ENCODE data around the gene MAD2L2. TPM values are rescaled to one million over a fixed set of nuclear protein-coding genes. Genes with fewer than 3 reads are reported as not detected.

Gene MAD2L2
- total RNA-seq, 6 donors from 2014 or later, result 20.3 to 38.8 (median 28.0) TPM

DNA sequence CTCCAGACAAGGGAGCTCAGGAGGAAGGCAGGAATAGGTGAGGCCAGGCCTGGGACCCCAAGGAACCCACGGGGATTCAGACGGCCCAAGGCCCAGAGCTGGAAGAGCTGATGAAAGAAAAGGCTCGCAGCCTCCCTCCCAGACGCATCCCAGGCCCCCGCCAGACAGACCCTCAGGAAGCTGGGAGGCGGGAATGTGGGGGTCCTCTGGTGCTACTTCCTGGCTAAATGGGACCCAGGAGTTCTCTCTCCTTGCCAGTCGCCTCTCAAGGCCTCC, 27.1 kb downstream of the MAD2L2 start:
- WGBS, 2 donors, result 91% methylated on average over 6 of the region's 7 CpGs; no CpG with 5 or more reads in 1 of the 2 donors
- no peak for DNase-seq
- TF ChIP-seq, protein P1, sequence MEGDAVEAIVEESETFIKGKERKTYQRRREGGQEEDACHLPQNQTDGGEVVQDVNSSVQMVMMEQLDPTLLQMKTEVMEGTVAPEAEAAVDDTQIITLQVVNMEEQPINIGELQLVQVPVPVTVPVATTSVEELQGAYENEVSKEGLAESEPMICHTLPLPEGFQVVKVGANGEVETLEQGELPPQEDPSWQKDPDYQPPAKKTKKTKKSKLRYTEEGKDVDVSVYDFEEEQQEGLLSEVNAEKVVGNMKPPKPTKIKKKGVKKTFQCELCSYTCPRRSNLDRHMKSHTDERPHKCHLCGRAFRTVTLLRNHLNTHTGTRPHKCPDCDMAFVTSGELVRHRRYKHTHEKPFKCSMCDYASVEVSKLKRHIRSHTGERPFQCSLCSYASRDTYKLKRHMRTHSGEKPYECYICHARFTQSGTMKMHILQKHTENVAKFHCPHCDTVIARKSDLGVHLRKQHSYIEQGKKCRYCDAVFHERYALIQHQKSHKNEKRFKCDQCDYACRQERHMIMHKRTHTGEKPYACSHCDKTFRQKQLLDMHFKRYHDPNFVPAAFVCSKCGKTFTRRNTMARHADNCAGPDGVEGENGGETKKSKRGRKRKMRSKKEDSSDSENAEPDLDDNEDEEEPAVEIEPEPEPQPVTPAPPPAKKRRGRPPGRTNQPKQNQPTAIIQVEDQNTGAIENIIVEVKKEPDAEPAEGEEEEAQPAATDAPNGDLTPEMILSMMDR (IDR thresholded peaks at IDR 0.05), result no peak
- no peak for TF ChIP-seq EP300 (IDR thresholded peaks at IDR 0.05)
- no peak for TF ChIP-seq POLR2A (IDR thresholded peaks at IDR 0.05)
- TF ChIP-seq POLR2AphosphoS5 (IDR thresholded peaks at IDR 0.05), result no peak

GRCh38 chr1:11653101-11653860, 27.7 kb downstream of the MAD2L2 start:
- Histone ChIP-seq H3K4me1 (peaks cover 43 to 55% (median 45%) of the 10 kb centered on the region in 4 donors), H3K27me3 (peaks cover 0 to 10% (median 2%) of the 10 kb centered on the region in 4 donors), H3K4me3 (peak overlapping the region in 2 of 4 donors; percentile 71 to 87), H3K36me3 (no peaks in the 10 kb centered on the region), H3K27ac (no peak overlapping the region), H3K9me3 (no peaks in the 10 kb centered on the region)
- DNase-seq (peak in 1 of 2 donors; percentile 69), ATAC-seq (ENCODE audit: low FRiP score in 2 of 2) (no peak)
- no peak for TF ChIP-seq POLR2A (IDR thresholded peaks at IDR 0.05)
- TF ChIP-seq, protein P1 (IDR thresholded peaks at IDR 0.05), result no peak
- no peak for TF ChIP-seq EP300 (IDR thresholded peaks at IDR 0.05)
- TF ChIP-seq POLR2AphosphoS5 (IDR thresholded peaks at IDR 0.05), result no peak
- WGBS, 2 donors, result 76 to 78% methylated on average over 12 to 16 of the region's 17 CpGs

More for the DNA sequence above, 27.1 kb downstream of the MAD2L2 start:
- Histone ChIP-seq H3K36me3 (no peaks in the 10 kb centered on the region), H3K4me1 (peaks cover 40 to 49% (median 42%) of the 10 kb centered on the region in 4 donors), H3K27ac (peak overlapping the region in 3 of 4 donors; percentile 69 to 74 (median 73)), H3K27me3 (peaks cover 0 to 10% (median 2%) of the 10 kb centered on the region in 4 donors), H3K9me3 (no peaks in the 10 kb centered on the region), H3K4me3 (peak overlapping the region; percentile 51 to 87 (median 72))
- no peak for ATAC-seq (ENCODE audit: low FRiP score in 2 of 2)

DNA sequence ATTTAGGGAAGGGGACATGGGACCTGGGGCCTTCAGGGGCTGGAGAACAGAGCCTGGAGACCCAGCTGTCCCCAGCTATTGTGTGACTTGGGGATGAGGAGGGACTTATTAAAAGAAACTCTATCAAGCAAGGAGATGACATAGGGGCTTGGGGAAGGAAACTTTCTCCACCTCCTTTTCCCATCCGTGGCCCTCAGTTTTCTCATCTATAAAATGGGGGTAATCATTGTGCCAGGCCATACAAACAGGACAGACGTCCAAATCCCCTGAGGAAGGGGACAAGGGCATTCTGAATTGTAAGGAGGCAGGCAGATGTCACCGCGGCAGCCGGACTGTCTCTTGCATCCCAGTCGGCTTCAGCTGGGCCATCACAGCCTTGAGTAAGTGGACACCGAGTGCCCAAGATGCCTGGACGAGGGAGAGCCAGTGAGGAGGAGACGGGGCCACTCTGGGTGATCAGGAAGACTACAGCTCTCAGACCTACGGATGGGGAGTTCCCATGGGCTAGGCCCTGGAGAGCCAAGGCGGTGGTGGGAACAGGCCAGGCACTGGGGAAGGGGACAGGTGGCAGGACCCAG, 28.7 kb downstream of the MAD2L2 start:
- no peak overlapping the region for H3K27ac ChIP-seq
- H3K27me3 ChIP-seq, result peaks cover 0 to 10% (median 2%) of the 10 kb centered on the region in 4 donors
- no peaks in the 10 kb centered on the region for H3K9me3 ChIP-seq
- WGBS, 2 donors, result 90 to 92% methylated on average over 10 to 11 of the region's 11 CpGs
- peaks cover 43 to 57% (median 45%) of the 10 kb centered on the region in 4 donors for H3K4me1 ChIP-seq
- DNase-seq (no peak), ATAC-seq (ENCODE audit: low FRiP score in 2 of 2) (no peak)
- H3K4me3 ChIP-seq, result no peak overlapping the region
- no peak for TF ChIP-seq POLR2A (IDR thresholded peaks at IDR 0.05)
- no peak for TF ChIP-seq POLR2AphosphoS5 (IDR thresholded peaks at IDR 0.05)
- TF ChIP-seq, protein P1 (IDR thresholded peaks at IDR 0.05), result no peak
- TF ChIP-seq EP300 (IDR thresholded peaks at IDR 0.05), result no peak
- H3K36me3 ChIP-seq, result no peaks in the 10 kb centered on the region

DNA sequence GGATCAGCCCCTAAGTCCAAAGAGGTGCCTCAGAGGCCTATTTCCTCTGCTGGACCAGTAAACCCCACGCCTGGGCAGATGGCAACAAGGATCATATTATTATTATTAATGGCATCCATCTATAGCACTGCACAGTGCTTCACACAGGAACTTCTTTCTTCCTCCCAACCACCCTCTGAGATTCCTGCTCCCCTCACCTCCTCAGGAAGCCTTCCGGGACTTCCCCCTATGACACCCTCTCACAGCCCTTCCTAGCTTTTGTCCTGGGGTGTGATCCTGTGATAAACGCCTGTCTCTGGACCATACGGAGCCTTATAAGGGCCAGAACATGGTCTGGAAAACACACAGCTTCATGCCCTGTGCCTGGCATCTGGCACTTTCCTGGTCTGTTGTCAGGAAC, 29.9 kb downstream of the MAD2L2 start:
- Histone ChIP-seq H3K4me3 (peak overlapping the region in 1 of 4 donors; percentile 38), H3K27me3 (peaks cover 0 to 10% (median 2%) of the 10 kb centered on the region in 4 donors), H3K27ac (no peak overlapping the region), H3K9me3 (no peaks in the 10 kb centered on the region), H3K36me3 (no peaks in the 10 kb centered on the region), H3K4me1 (peaks cover 43 to 57% (median 45%) of the 10 kb centered on the region in 4 donors)
- TF ChIP-seq EP300 (IDR thresholded peaks at IDR 0.05) (no peak), POLR2AphosphoS5 (IDR thresholded peaks at IDR 0.05) (no peak), POLR2A (IDR thresholded peaks at IDR 0.05) (no peak)
- TF ChIP-seq, protein P1 (IDR thresholded peaks at IDR 0.05), result no peak
- DNase-seq, result no peak
- WGBS, 2 donors, result 83 to 91% methylated on average over 4 of the region's 4 CpGs
- ATAC-seq (ENCODE audit: low FRiP score in 2 of 2), result no peak

All from upper lobe of left lung (tissue), 6 donors.